ENCODE data around the gene RAE1.
"Not testable (repeated sequence)": the region's sequence is repeated elsewhere in the genome, so short reads cannot be mapped to it uniquely, and the experiment has no call there.

The RAE1 gene

GRCh38 chr20:57327820-57328219, 23.2 kb upstream of the RAE1 start:
- no peak for DNase-seq

- no peak for DNase-seq
Observed at GRCh38 chr20:57329608-57330221, 21.3 kb upstream of the RAE1 start, which contains the start of gene SPO11. SPO11 (plus strand) TSS chr20:57329803; CDS start chr20:57329868, 65 bp downstream.

- no peak for DNase-seq
Observed at GRCh38 chr20:57330998-57331397, 20.1 kb upstream of the RAE1 start.

GRCh38 chr20:57332105-57333089, 18.7 kb upstream of the RAE1 start:
- no peak for DNase-seq

- no peak for DNase-seq
Observed at GRCh38 chr20:57335392-57335791, 15.7 kb upstream of the RAE1 start.

GRCh38 chr20:57341663-57342062, 9.4 kb upstream of the RAE1 start:
- no peak for DNase-seq

- DNase-seq = no peak
Observed at GRCh38 chr20:57342829-57343228, 8.2 kb upstream of the RAE1 start.

- peak; percentile 45 to 56 for DNase-seq
Observed at GRCh38 chr20:57346477-57346876, 4.6 kb upstream of the RAE1 start.

GRCh38 chr20:57347393-57347792, 3.7 kb upstream of the RAE1 start:
- no peak for DNase-seq

GRCh38 chr20:57348200-57348921, 2.7 kb upstream of the RAE1 start:
- not testable (repeated sequence) for DNase-seq

GRCh38 chr20:57348922-57349574, 2.0 kb upstream of the RAE1 start:
- peak in 1 of 2 donors; percentile 17 for DNase-seq

- DNase-seq = no peak
Observed at GRCh38 chr20:57350081-57350710, 859 bp upstream of the RAE1 start.

GRCh38 chr20:57350726-57351041, 371 bp upstream of the RAE1 start:
- DNase-seq = not testable (repeated sequence)

- no peak for DNase-seq
Observed at GRCh38 chr20:57352305-57352704, 1.2 kb downstream of the RAE1 start.

GRCh38 chr20:57353351-57353750, 2.3 kb downstream of the RAE1 start:
- no peak for DNase-seq

GRCh38 chr20:57361517-57361916, 10.5 kb downstream of the RAE1 start:
- no peak for DNase-seq

GRCh38 chr20:57364451-57364850, 13.4 kb downstream of the RAE1 start:
- DNase-seq = no peak

- DNase-seq = no peak
Observed at GRCh38 chr20:57369596-57369995, 18.5 kb downstream of the RAE1 start.

- DNase-seq = no peak
Observed at GRCh38 chr20:57370316-57370715, 19.3 kb downstream of the RAE1 start.

GRCh38 chr20:57371363-57371762, 20.3 kb downstream of the RAE1 start:
- no peak for DNase-seq

- no peak for DNase-seq
Observed at GRCh38 chr20:57372157-57372556, 21.1 kb downstream of the RAE1 start.

GRCh38 chr20:57372581-57373350, 21.7 kb downstream of the RAE1 start:
- no peak for DNase-seq

Measured in CD4-positive, alpha-beta T cell treated with Interleukin-1 beta for 1 hour (primary cell).